HepG2 (cell line): ENCODE measurements around the gene PCYT2.

Experiments used
- DPF2 ChIP-seq: sonication (generic); formaldehyde crosslinking; IDR thresholded peaks from 2 replicates; pipeline ENCODE4 v1.4.0; 2020; ENCODE audit warnings: mild to moderate bottlenecking, low read depth, missing genetic modification reagents, borderline replicate concordance
- ZC3H4 ChIP-seq: sonication (generic); formaldehyde crosslinking; IDR thresholded peaks from 2 replicates; pipeline ENCODE4 v1.4.0; 2020; ENCODE audit warnings: missing genetic modification reagents, borderline replicate concordance
- ZNF557 ChIP-seq: sonication (generic); formaldehyde crosslinking; IDR thresholded peaks from 2 replicates; pipeline ENCODE4 v1.4.0; 2020; ENCODE audit warnings: missing genetic modification reagents
- ZNF569 ChIP-seq: sonication (generic); formaldehyde crosslinking; IDR thresholded peaks from 2 replicates; pipeline ENCODE4 v1.5.0; 2020; ENCODE audit warnings: mild to moderate bottlenecking, missing genetic modification reagents, moderate library complexity, borderline replicate concordance
- ZNF704 ChIP-seq: sonication (generic); formaldehyde crosslinking; IDR thresholded peaks from 2 replicates; pipeline ENCODE4 v1.8.1; 2023; ENCODE audit warnings: mild to moderate bottlenecking, inconsistent platforms, moderate library complexity, missing genetic modification reagents, borderline replicate concordance
- ZNF883 ChIP-seq: sonication (generic); formaldehyde crosslinking; IDR thresholded peaks from 2 replicates; pipeline ENCODE4 v1.5.1; 2020; ENCODE audit warnings: mild to moderate bottlenecking, missing genetic modification reagents; ENCODE audit errors: not compliant biosample characterization
- TF ChIP-seq, protein P1 (sequence below), 2 experiments: sonication (generic) in 1 of 2; formaldehyde crosslinking in 1 of 2; IDR thresholded peaks; 2 replicates each; pipeline versions ENCODE4 v1.6.1 to v1.9.0; 2014 to 2022; ENCODE audit warnings: antibody characterized with exemption in 1 of 2, borderline replicate concordance in 1 of 2, inconsistent platforms in 1 of 2, low read depth in 1 of 2, missing genetic modification reagents in 1 of 2
- TF ChIP-seq, protein P2 (sequence below): sonication (generic); formaldehyde crosslinking; IDR thresholded peaks from 2 replicates; pipeline ENCODE4 v1.4.0; 2020; ENCODE audit warnings: low read depth, mild to moderate bottlenecking, missing genetic modification reagents

- no peak for TF ChIP-seq ZNF704 (CRISPR knock-in tag)
- TF ChIP-seq ZNF569 (CRISPR knock-in tag), result no peak
- TF ChIP-seq, protein P1, sequence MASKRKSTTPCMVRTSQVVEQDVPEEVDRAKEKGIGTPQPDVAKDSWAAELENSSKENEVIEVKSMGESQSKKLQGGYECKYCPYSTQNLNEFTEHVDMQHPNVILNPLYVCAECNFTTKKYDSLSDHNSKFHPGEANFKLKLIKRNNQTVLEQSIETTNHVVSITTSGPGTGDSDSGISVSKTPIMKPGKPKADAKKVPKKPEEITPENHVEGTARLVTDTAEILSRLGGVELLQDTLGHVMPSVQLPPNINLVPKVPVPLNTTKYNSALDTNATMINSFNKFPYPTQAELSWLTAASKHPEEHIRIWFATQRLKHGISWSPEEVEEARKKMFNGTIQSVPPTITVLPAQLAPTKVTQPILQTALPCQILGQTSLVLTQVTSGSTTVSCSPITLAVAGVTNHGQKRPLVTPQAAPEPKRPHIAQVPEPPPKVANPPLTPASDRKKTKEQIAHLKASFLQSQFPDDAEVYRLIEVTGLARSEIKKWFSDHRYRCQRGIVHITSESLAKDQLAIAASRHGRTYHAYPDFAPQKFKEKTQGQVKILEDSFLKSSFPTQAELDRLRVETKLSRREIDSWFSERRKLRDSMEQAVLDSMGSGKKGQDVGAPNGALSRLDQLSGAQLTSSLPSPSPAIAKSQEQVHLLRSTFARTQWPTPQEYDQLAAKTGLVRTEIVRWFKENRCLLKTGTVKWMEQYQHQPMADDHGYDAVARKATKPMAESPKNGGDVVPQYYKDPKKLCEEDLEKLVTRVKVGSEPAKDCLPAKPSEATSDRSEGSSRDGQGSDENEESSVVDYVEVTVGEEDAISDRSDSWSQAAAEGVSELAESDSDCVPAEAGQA (IDR thresholded peaks at IDR 0.05; ENCODE audit: low read depth), result no peak
- TF ChIP-seq, protein P1 (CRISPR knock-in tag; IDR thresholded peaks at IDR 0.05; ENCODE audit: borderline replicate concordance), result no peak
- TF ChIP-seq, protein P2, sequence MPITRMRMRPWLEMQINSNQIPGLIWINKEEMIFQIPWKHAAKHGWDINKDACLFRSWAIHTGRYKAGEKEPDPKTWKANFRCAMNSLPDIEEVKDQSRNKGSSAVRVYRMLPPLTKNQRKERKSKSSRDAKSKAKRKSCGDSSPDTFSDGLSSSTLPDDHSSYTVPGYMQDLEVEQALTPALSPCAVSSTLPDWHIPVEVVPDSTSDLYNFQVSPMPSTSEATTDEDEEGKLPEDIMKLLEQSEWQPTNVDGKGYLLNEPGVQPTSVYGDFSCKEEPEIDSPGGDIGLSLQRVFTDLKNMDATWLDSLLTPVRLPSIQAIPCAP, result no peak
- TF ChIP-seq DPF2 (CRISPR knock-in tag), result no peak
- TF ChIP-seq ZC3H4 (CRISPR knock-in tag), result no peak; the same call in 1 of the 2 replicates
- TF ChIP-seq ZNF883 (CRISPR knock-in tag), result no peak
- TF ChIP-seq ZNF557 (CRISPR knock-in tag), result no peak
These were observed 39.3 kb upstream of the PCYT2 start for GRCh38 chr17:81950501-81950900.
